C4-2B (cell line): ENCODE results near the gene CELA2A.

ENCODE experiments used
- CTCF ChIP-seq: fragments of 450-650 bp; conservative IDR thresholded peaks from 2 replicates; pipeline ENCODE4 v1.5.1; 2017; ENCODE audit warnings: mild to moderate bottlenecking
- ZFX ChIP-seq: fragments of 450-650 bp; IDR thresholded peaks from 2 replicates; pipeline ENCODE4 v1.6.1; 2017

- TF ChIP-seq CTCF, result no peak
- TF ChIP-seq ZFX, result no peak
These were observed 3.5 kb downstream of the CELA2A start for GRCh38 chr1:15459771-15460707.
